KMS-11 (cell line): ENCODE measurements around the gene FLAD1.

ENCODE experiments used
- H2AFZ ChIP-seq: fragments of 200-600 bp; sonication (generic); 2 replicates; pipeline ENCODE4 v1.6.1; 2016; ENCODE audit warnings: antibody characterized with exemption, mixed run types, low read depth
- H3K27ac ChIP-seq: fragments of 200-600 bp; sonication (generic); 2 replicates; pipeline ENCODE4 v1.6.1; 2016; ENCODE audit warnings: mild to moderate bottlenecking, mixed run types
- H3K27me3 ChIP-seq: fragments of 200-600 bp; sonication (generic); 2 replicates; pipeline ENCODE4 v1.6.1; 2017; ENCODE audit warnings: mild to moderate bottlenecking, low read depth, mixed run types, moderate library complexity; ENCODE audit not compliant: insufficient read depth
- H3K36me3 ChIP-seq: fragments of 200-600 bp; sonication (generic); 2 replicates; pipeline ENCODE4 v1.6.1; 2017; ENCODE audit warnings: mild to moderate bottlenecking, mixed run types; ENCODE audit not compliant: insufficient read depth
- H3K4me1 ChIP-seq: fragments of 200-600 bp; sonication (generic); 2 replicates; pipeline ENCODE4 v1.6.1; 2016; ENCODE audit warnings: mild to moderate bottlenecking, low read depth, mixed run types; ENCODE audit not compliant: poor library complexity, severe bottlenecking
- H3K4me2 ChIP-seq: fragments of 200-600 bp; sonication (generic); 2 replicates; pipeline ENCODE4 v1.7.0; 2016; ENCODE audit warnings: mild to moderate bottlenecking, mixed run types
- H3K4me3 ChIP-seq: fragments of 200-600 bp; sonication (generic); IDR thresholded peaks from 2 replicates; pipeline ENCODE4 v1.6.1; 2017; ENCODE audit warnings: low read depth, low read length, mixed read lengths; ENCODE audit not compliant: insufficient read depth
- H3K79me2 ChIP-seq: fragments of 200-600 bp; sonication (generic); 2 replicates; pipeline ENCODE4 v1.6.1; 2016; ENCODE audit warnings: low read depth, mixed run types; ENCODE audit not compliant: insufficient read depth
- H3K9ac ChIP-seq: fragments of 200-600 bp; sonication (generic); 2 replicates; pipeline ENCODE4 v1.6.1; 2016; ENCODE audit warnings: mild to moderate bottlenecking, mixed run types
- H4K20me1 ChIP-seq: fragments of 200-600 bp; sonication (generic); 2 replicates; pipeline ENCODE4 v1.6.1; 2016; ENCODE audit warnings: mild to moderate bottlenecking, mixed run types; ENCODE audit not compliant: insufficient read depth
- CTCF ChIP-seq: fragments of 200-600 bp; sonication (generic); conservative IDR thresholded peaks from 2 replicates; pipeline ENCODE4 v1.6.1; 2017; ENCODE audit warnings: low read depth, mild to moderate bottlenecking, antibody characterized with exemption, low read length, moderate library complexity, mixed read lengths

Gene FLAD1

GRCh38 chr1:154989195-154989860 is 6.2 kb downstream of the FLAD1 start:
- Histone ChIP-seq H3K9ac (no peak overlapping the region), H3K4me3 (no peak overlapping the region), H4K20me1 (no peaks in the 10 kb centered on the region), H3K27me3 (no peaks in the 10 kb centered on the region), H2AFZ (no peak overlapping the region), H3K36me3 (peaks cover 17% of the 10 kb centered on the region; the same call in 1 of the 2 replicates), H3K79me2 (peaks cover 45% of the 10 kb centered on the region), H3K4me1 (peaks cover 34% of the 10 kb centered on the region), H3K27ac (no peak overlapping the region), H3K4me2 (no peak overlapping the region)
- no peak for TF ChIP-seq CTCF

- peaks cover 17% of the 10 kb centered on the region; the same call in 1 of the 2 replicates for H3K36me3 ChIP-seq
- H3K4me2 ChIP-seq, result no peak overlapping the region
- H4K20me1 ChIP-seq, result no peaks in the 10 kb centered on the region
- H3K79me2 ChIP-seq, result peaks cover 36% of the 10 kb centered on the region; the same call in 1 of the 2 replicates
- H3K27me3 ChIP-seq, result no peaks in the 10 kb centered on the region
- no peak overlapping the region for H2AFZ ChIP-seq
- no peak for TF ChIP-seq CTCF
- H3K27ac ChIP-seq, result no peak overlapping the region
- H3K9ac ChIP-seq, result no peak overlapping the region
- H3K4me1 ChIP-seq, result peaks cover 32% of the 10 kb centered on the region
- H3K4me3 ChIP-seq, result no peak overlapping the region
These were observed 7.1 kb downstream of the FLAD1 start for GRCh38 chr1:154990276-154990675.

GRCh38 chr1:154992721-154993571 is 9.8 kb downstream of the FLAD1 start:
- Histone ChIP-seq H3K9ac (no peak overlapping the region), H3K27ac (no peak overlapping the region; the same call in 1 of the 2 replicates), H3K4me1 (peaks cover 51% of the 10 kb centered on the region)

More at GRCh38 chr1:154992721-154993571, 9.8 kb downstream of the FLAD1 start:
- Histone ChIP-seq H3K4me2 (no peak overlapping the region), H3K36me3 (peaks cover 13% of the 10 kb centered on the region; the same call in 1 of the 2 replicates), H3K79me2 (peaks cover 10% of the 10 kb centered on the region; the same call in 1 of the 2 replicates), H3K4me3 (no peak overlapping the region), H2AFZ (no peak overlapping the region), H4K20me1 (no peaks in the 10 kb centered on the region), H3K27me3 (no peaks in the 10 kb centered on the region)
- 0 out of 2 replicates have a peak, but pooled peaks have one; percentile 14 for TF ChIP-seq CTCF
